Bone marrow (tissue), 2 donors: ENCODE data around the gene CITED2.

Source experiments
- DNase-seq, 2 donors: peaks; one replicate each; lab custom pipeline; 2025; lab: John Stamatoyannopoulos, UW

CITED2 gene

GRCh38 chr6:139381216-139381865 is 6.9 kb upstream of the CITED2 start:
- DNase-seq = no peak

GRCh38 chr6:139380611-139381010 is 6.2 kb upstream of the CITED2 start:
- no peak for DNase-seq

GRCh38 chr6:139380168-139380567 is 5.7 kb upstream of the CITED2 start:
- no peak for DNase-seq

GRCh38 chr6:139378882-139379341 is 4.5 kb upstream of the CITED2 start:
- no peak for DNase-seq

GRCh38 chr6:139378226-139378625 is 3.8 kb upstream of the CITED2 start:
- no peak for DNase-seq

GRCh38 chr6:139376604-139377218 is 2.3 kb upstream of the CITED2 start:
- DNase-seq = no peak

- peak in 1 of 2 donors; percentile 32 for DNase-seq
Observed at GRCh38 chr6:139376017-139376330, 1.5 kb upstream of the CITED2 start.

- DNase-seq = peak; percentile 87 to 88
Observed at GRCh38 chr6:139375226-139376016, 973 bp upstream of the CITED2 start.

- peak in 1 of 2 donors; percentile 71 for DNase-seq
Observed at GRCh38 chr6:139373928-139374356, 506 bp downstream of the CITED2 start.

GRCh38 chr6:139373154-139373927 is 1.1 kb downstream of the CITED2 start:
- DNase-seq = peak in 1 of 2 donors; percentile 64

- DNase-seq = no peak
Observed at GRCh38 chr6:139372326-139373153, 1.9 kb downstream of the CITED2 start.

GRCh38 chr6:139371421-139372203 is 2.8 kb downstream of the CITED2 start:
- DNase-seq = no peak

- DNase-seq = no peak
Observed at GRCh38 chr6:139370999-139371345, 3.5 kb downstream of the CITED2 start.

GRCh38 chr6:139370283-139370998 is 4.0 kb downstream of the CITED2 start:
- no peak for DNase-seq

GRCh38 chr6:139369568-139370282 is 4.7 kb downstream of the CITED2 start:
- peak in 1 of 2 donors; percentile 31 for DNase-seq

GRCh38 chr6:139369068-139369467 is 5.4 kb downstream of the CITED2 start:
- no peak for DNase-seq

GRCh38 chr6:139368661-139369060 is 5.8 kb downstream of the CITED2 start:
- no peak for DNase-seq

- peak in 1 of 2 donors; percentile 55 for DNase-seq
Observed at GRCh38 chr6:139367810-139368351, 6.6 kb downstream of the CITED2 start.

GRCh38 chr6:139364982-139365379 is 9.5 kb downstream of the CITED2 start:
- no peak for DNase-seq
